H9 (cell line): ENCODE data around the gene MRPS6. TPM values are rescaled to one million over a fixed set of nuclear protein-coding genes. Genes with fewer than 3 reads are reported as not detected.

Experiments used
- DNase-seq: peaks from one replicate; pipeline ENCODE4 v3.0.0-alpha.2; 2017
- H2AFZ ChIP-seq: one replicate; pipeline ENCODE4 v1.6.1; 2013; ENCODE audit warnings: mild to moderate bottlenecking, low read length, control low read depth, moderate library complexity
- H2AK5ac ChIP-seq: 2 replicates; pipeline ENCODE4 v1.6.1; 2013; ENCODE audit warnings: low read length, control low read depth, mixed read lengths; ENCODE audit not compliant: insufficient read length
- H2BK120ac ChIP-seq: one replicate; pipeline ENCODE4 v1.6.1; 2013; ENCODE audit warnings: low read depth, mild to moderate bottlenecking, low read length, control low read depth, inconsistent platforms; ENCODE audit not compliant: poor library complexity, severe bottlenecking
- H2BK12ac ChIP-seq: 2 replicates; pipeline ENCODE4 v1.6.1; 2013; ENCODE audit warnings: low read length, control low read depth, mixed read lengths, low read depth; ENCODE audit not compliant: insufficient read length
- H2BK15ac ChIP-seq: 2 replicates; pipeline ENCODE4 v1.6.1; 2013; ENCODE audit warnings: low read depth, low read length, control low read depth
- H2BK20ac ChIP-seq: one replicate; pipeline ENCODE4 v1.6.1; 2013; ENCODE audit warnings: low read depth, mild to moderate bottlenecking, low read length, control low read depth, inconsistent platforms; ENCODE audit not compliant: poor library complexity, severe bottlenecking
- H2BK5ac ChIP-seq: 2 replicates; pipeline ENCODE4 v1.6.1; 2013; ENCODE audit warnings: low read length, control low read depth, mixed read lengths; ENCODE audit not compliant: insufficient read length
- H3K14ac ChIP-seq: 2 replicates; pipeline ENCODE4 v1.6.1; 2013; ENCODE audit warnings: low read length, control low read depth; ENCODE audit not compliant: insufficient read depth
- H3K18ac ChIP-seq: 2 replicates; pipeline ENCODE4 v1.6.1; 2013; ENCODE audit warnings: low read depth, mild to moderate bottlenecking, mixed read lengths, low read length, control low read depth; ENCODE audit not compliant: insufficient read length
- H3K23ac ChIP-seq: 2 replicates; pipeline ENCODE4 v1.6.1; 2013; ENCODE audit warnings: low read length, control low read depth, mixed read lengths, low read depth; ENCODE audit not compliant: insufficient read length
- H3K23me2 ChIP-seq: 2 replicates; pipeline ENCODE4 v1.6.1; 2013; ENCODE audit warnings: low read depth, mild to moderate bottlenecking, mixed read lengths, low read length, control low read depth; ENCODE audit not compliant: insufficient read length, poor library complexity, severe bottlenecking
- H3K27ac ChIP-seq: 2 replicates; pipeline ENCODE4 v1.5.1; 2013; ENCODE audit warnings: low read length, control low read depth, mixed read lengths, low read depth; ENCODE audit not compliant: insufficient read length
- H3K27me3 ChIP-seq: 2 replicates; pipeline ENCODE4 v1.6.1; 2013; ENCODE audit warnings: low read length, control low read depth, inconsistent platforms; ENCODE audit not compliant: insufficient read depth
- H3K4ac ChIP-seq: 2 replicates; pipeline ENCODE4 v1.6.1; 2013; ENCODE audit warnings: low read depth, mild to moderate bottlenecking, control low read depth, inconsistent platforms, low read length, moderate library complexity
- H3K4me1 ChIP-seq: 2 replicates; pipeline ENCODE4 v1.6.1; 2013; ENCODE audit warnings: low read length, control low read depth, inconsistent platforms; ENCODE audit not compliant: insufficient read depth
- H3K4me2 ChIP-seq: 2 replicates; pipeline ENCODE4 v1.6.1; 2013; ENCODE audit warnings: low read length, control low read depth, mixed read lengths; ENCODE audit not compliant: insufficient read length, insufficient read depth
- H3K56ac ChIP-seq: 2 replicates; pipeline ENCODE4 v1.6.1; 2013; ENCODE audit warnings: low read depth, mild to moderate bottlenecking, mixed read lengths, low read length, control low read depth; ENCODE audit not compliant: insufficient read length
- H3K79me1 ChIP-seq: 2 replicates; pipeline ENCODE4 v1.6.1; 2013; ENCODE audit warnings: low read depth, mild to moderate bottlenecking, moderate library complexity, low read length, control low read depth, inconsistent platforms; ENCODE audit not compliant: insufficient read depth, poor library complexity, severe bottlenecking
- H3K79me2 ChIP-seq: 2 replicates; pipeline ENCODE4 v1.6.1; 2013; ENCODE audit warnings: low read length, control low read depth, inconsistent platforms; ENCODE audit not compliant: insufficient read depth
- H3K9ac ChIP-seq: 2 replicates; pipeline ENCODE4 v1.6.1; 2013; ENCODE audit warnings: low read length, control low read depth, mixed read lengths; ENCODE audit not compliant: insufficient read length; ENCODE audit errors: extremely low read depth
- H3K9me3 ChIP-seq: one replicate; pipeline ENCODE4 v1.6.1; 2013; ENCODE audit warnings: low read depth, low read length, inconsistent platforms; ENCODE audit not compliant: control insufficient read depth
- H3T11ph ChIP-seq: one replicate; pipeline ENCODE4 v1.6.1; 2013; ENCODE audit warnings: mild to moderate bottlenecking, low read length, control low read depth, inconsistent platforms
- H4K20me1 ChIP-seq: one replicate; pipeline ENCODE4 v1.6.1; 2013; ENCODE audit not compliant: control insufficient read depth, insufficient read length, insufficient read depth
- H4K5ac ChIP-seq: 2 replicates; pipeline ENCODE4 v1.6.1; 2013; ENCODE audit warnings: low read depth, mild to moderate bottlenecking, mixed read lengths, low read length, control low read depth; ENCODE audit not compliant: insufficient read length
- H4K8ac ChIP-seq: replicated peaks from 2 replicates; pipeline ENCODE4 v1.6.1; 2013; ENCODE audit warnings: low read length, control low read depth, mixed read lengths, low read depth; ENCODE audit not compliant: insufficient read length
- H4K91ac ChIP-seq: 2 replicates; pipeline ENCODE4 v1.6.1; 2013; ENCODE audit warnings: low read depth, mild to moderate bottlenecking, moderate library complexity, mixed read lengths, low read length, control low read depth; ENCODE audit not compliant: insufficient read length
- H3K27ac Mint-ChIP-seq, 3 experiments: 2 replicates in 2 of 3; 3 replicates in 1 of 3; pipeline ENCODE4 v1.8.0; 2020 to 2021; ENCODE audit warnings: mixed read lengths in 3 of 3, mild to moderate bottlenecking in 1 of 3, moderate library complexity in 1 of 3
- H3K27me3 Mint-ChIP-seq: 2 replicates; pipeline ENCODE4 v1.8.0; 2021; ENCODE audit warnings: low read depth, mild to moderate bottlenecking, moderate library complexity, mixed read lengths
- H3K36me3 Mint-ChIP-seq, 3 experiments: 2 replicates in 2 of 3; 3 replicates in 1 of 3; pipeline ENCODE4 v1.8.0; 2020 to 2021; ENCODE audit warnings: low read depth in 3 of 3, mixed read lengths in 3 of 3; ENCODE audit not compliant: insufficient read depth in 1 of 3
- H3K4me1 Mint-ChIP-seq, 2 experiments: 2 replicates each; pipeline ENCODE4 v1.8.0; 2020; ENCODE audit warnings: mixed read lengths in 2 of 2
- H3K4me3 Mint-ChIP-seq, 2 experiments: 2 replicates in 1 of 2; 3 replicates in 1 of 2; pipeline ENCODE4 v1.8.0; 2020 to 2021; ENCODE audit warnings: mild to moderate bottlenecking in 2 of 2, mixed read lengths in 2 of 2, moderate library complexity in 1 of 2
- H3K9me3 Mint-ChIP-seq, 2 experiments: 2 replicates in 1 of 2; 3 replicates in 1 of 2; pipeline ENCODE4 v1.8.0; 2020; ENCODE audit warnings: mild to moderate bottlenecking in 2 of 2, mixed read lengths in 2 of 2, moderate library complexity in 1 of 2
- CTCF ChIP-seq: fragments of 200-600 bp; sonication (generic); conservative IDR thresholded peaks from 3 replicates; pipeline ENCODE4 v1.8.0; 2021; ENCODE audit warnings: antibody characterized with exemption, mild to moderate bottlenecking
- WGBS: extraction: QIAGEN DNeasy Blood & Tissue Kit; methylation state at CpG from one replicate; pipeline ENCODE4 v1.1.7; 2013; ENCODE audit warnings: missing lambda C conversion rate, low lambda C conversion rate, mixed read lengths; ENCODE audit not compliant: insufficient read length; ENCODE audit errors: extremely low coverage; 5-methylcytosine and 5-hydroxymethylcytosine counted together
- total RNA-seq: library from RNA; stranded (reverse); gene quantifications from 2 replicates; pipeline ENCODE4 v1.2.1, GENCODE V29; 2021

The MRPS6 gene
- total RNA-seq, 1 experiment from 2014 or later = 83.2 TPM

- Mint-ChIP-seq H3K9me3 (peaks cover 7 to 18% of the 10 kb centered on the region in 2 experiments), H3K4me3 (no peak overlapping the region), H3K36me3 (peaks cover 49 to 60% (median 58%) of the 10 kb centered on the region in 3 experiments), H3K27ac (no peak overlapping the region), H3K4me1 (peaks cover 47 to 50% of the 10 kb centered on the region in 2 experiments), H3K27me3 (no peaks in the 10 kb centered on the region)
- no peaks in the 10 kb centered on the region for H3K27me3 ChIP-seq
- no peak overlapping the region for H4K5ac ChIP-seq
- H2BK12ac ChIP-seq = no peak overlapping the region
- H4K91ac ChIP-seq = no peak overlapping the region
- peaks cover 29% of the 10 kb centered on the region for H3K4me1 ChIP-seq
- peaks cover 13% of the 10 kb centered on the region; the same call in 1 of the 2 replicates for H3K79me2 ChIP-seq
- no peak overlapping the region for H2BK15ac ChIP-seq
- WGBS = no CpG with 5 or more reads among the region's 2 CpGs
- H3K79me1 ChIP-seq = peaks cover 5% of the 10 kb centered on the region
- H2BK5ac ChIP-seq = no peak overlapping the region
- no peak overlapping the region for H2BK120ac ChIP-seq
- H4K20me1 ChIP-seq = no peaks in the 10 kb centered on the region
- H3K18ac ChIP-seq = no peak overlapping the region
- no peak overlapping the region for H2AFZ ChIP-seq
- no peak overlapping the region for H3K27ac ChIP-seq
- H3K14ac ChIP-seq = no peak overlapping the region
- no peaks in the 10 kb centered on the region for H3K23me2 ChIP-seq
- H2BK20ac ChIP-seq = no peak overlapping the region
- no peak for DNase-seq
- H3K56ac ChIP-seq = no peak overlapping the region
- H3K4ac ChIP-seq = no peak overlapping the region
- no peak overlapping the region for H3T11ph ChIP-seq
- H3K9me3 ChIP-seq = no peaks in the 10 kb centered on the region
- no peak overlapping the region for H3K4me2 ChIP-seq
- H4K8ac ChIP-seq = no peak overlapping the region
- H3K9ac ChIP-seq = no peak overlapping the region
- H3K23ac ChIP-seq = no peak overlapping the region
- H2AK5ac ChIP-seq = no peak overlapping the region
- peak; percentile 73 for TF ChIP-seq CTCF
Observed at GRCh38 chr21:34133802-34134201, 60.4 kb downstream of the MRPS6 start.
